K562 (cell line): ENCODE results near the gene TLK2. TPM values are rescaled to one million over a fixed set of nuclear protein-coding genes. Genes with fewer than 3 reads are reported as not detected.

Experiments used
- ARID1B ChIP-seq: fragments of 450-650 bp; IDR thresholded peaks from 2 replicates; pipeline ENCODE4 v1.6.1; 2016; ENCODE audit warnings: antibody characterized with exemption, mild to moderate bottlenecking, inconsistent platforms
- CHD4 ChIP-seq: fragments of 200-600 bp; sonication (generic); IDR thresholded peaks from 3 replicates; pipeline ENCODE4 v1.6.1; 2012; ENCODE audit warnings: low read depth, mild to moderate bottlenecking, mixed read lengths, low read length, inconsistent platforms; ENCODE audit not compliant: insufficient read depth, insufficient replicate concordance, poor library complexity, severe bottlenecking
- CREB1 ChIP-seq, 2 experiments: sonication (generic) in 1 of 2; formaldehyde crosslinking in 1 of 2; IDR thresholded peaks; 2 replicates each; pipeline versions ENCODE4 v1.6.1 to v1.8.0; 2012 to 2022; ENCODE audit warnings: inconsistent platforms in 1 of 2, mild to moderate bottlenecking in 1 of 2, missing genetic modification reagents in 1 of 2, moderate library complexity in 1 of 2
- DIDO1 ChIP-seq: fragments of 450-650 bp; IDR thresholded peaks from 2 replicates; pipeline ENCODE4 v1.6.1; 2016; ENCODE audit warnings: low read depth, missing biosample characterization, missing genetic modification characterization
- FOS ChIP-seq: IDR thresholded peaks from 3 replicates; pipeline ENCODE4 v1.6.1; 2011; ENCODE audit not compliant: insufficient read length; ENCODE audit errors: extremely low read depth
- KDM5B ChIP-seq: fragments of 200-600 bp; sonication (generic); IDR thresholded peaks from 2 replicates; pipeline ENCODE4 v1.6.1; 2012; ENCODE audit warnings: low read depth, mild to moderate bottlenecking, moderate library complexity, low read length, control low read depth, inconsistent platforms; ENCODE audit not compliant: insufficient replicate concordance
- MAZ ChIP-seq, 2 experiments: fragments of 450-650 bp in 1 of 2; sonication (generic) in 1 of 2; formaldehyde crosslinking; IDR thresholded peaks in 1 of 2; conservative IDR thresholded peaks in 1 of 2; 2 replicates each; pipeline versions ENCODE4 v1.4.0 to v1.5.0; 2020; ENCODE audit warnings: mild to moderate bottlenecking in 1 of 2, missing genetic modification reagents in 1 of 2
- NFYB ChIP-seq: IDR thresholded peaks from 2 replicates; pipeline ENCODE4 v1.6.1; 2011; ENCODE audit warnings: mild to moderate bottlenecking, moderate library complexity; ENCODE audit not compliant: insufficient read length; ENCODE audit errors: extremely low read depth
- PHF20 ChIP-seq: fragments of 450-650 bp; IDR thresholded peaks from 2 replicates; pipeline ENCODE4 v1.6.1; 2018; ENCODE audit not compliant: partially characterized antibody
- RBFOX2 ChIP-seq: fragments of 200-400 bp; formaldehyde crosslinking; IDR thresholded peaks from 2 replicates; pipeline ENCODE4 v1.6.1; 2017; ENCODE audit warnings: low read depth, mild to moderate bottlenecking, low read length, moderate library complexity
- RFX7 ChIP-seq: fragments of 250-450 bp; sonication (Bioruptor Pico); IDR thresholded peaks from 2 replicates; pipeline ENCODE4 v1.5.1; 2021; ENCODE audit warnings: mild to moderate bottlenecking
- SIN3A ChIP-seq, 2 experiments: fragments of 150-350 bp in 1 of 2; IDR thresholded peaks; 2 replicates each; pipeline ENCODE4 v1.6.1; 2011 to 2016; ENCODE audit warnings: borderline replicate concordance in 2 of 2, low read depth in 2 of 2, low read length in 2 of 2, mild to moderate bottlenecking in 2 of 2, moderate library complexity in 2 of 2; ENCODE audit not compliant: control insufficient read depth in 1 of 2
- SMAD2 ChIP-seq: fragments of 150-350 bp; IDR thresholded peaks from 2 replicates; pipeline ENCODE4 v1.6.1; 2014; ENCODE audit warnings: low read depth, mild to moderate bottlenecking, low read length
- ZBTB7A ChIP-seq: IDR thresholded peaks from 2 replicates; pipeline ENCODE4 v1.6.1; 2011; ENCODE audit warnings: low read depth, mild to moderate bottlenecking, low read length, moderate library complexity, borderline replicate concordance; ENCODE audit not compliant: control insufficient read depth
- ZNF124 ChIP-seq: sonication (generic); formaldehyde crosslinking; IDR thresholded peaks from 2 replicates; pipeline ENCODE4 v1.8.1; 2022; ENCODE audit warnings: missing genetic modification reagents
- ZNF175 ChIP-seq: fragments of 200-800 bp; sonication (Bioruptor generic); IDR thresholded peaks from 2 replicates; pipeline ENCODE4 v1.6.1; 2016; ENCODE audit warnings: low read depth, mild to moderate bottlenecking, missing genetic modification characterization, missing compliant biosample characterization
- ZSCAN32 ChIP-seq: fragments of 450-650 bp; formaldehyde crosslinking; IDR thresholded peaks from 2 replicates; pipeline ENCODE4 v1.4.0; 2020; ENCODE audit warnings: mild to moderate bottlenecking, moderate library complexity
- polyA plus RNA-seq, 8 experiments: library from polyadenylated mRNA; depleted of rRNA in 4 of 8; stranded (reverse) in 5 of 8; unstranded in 3 of 8; fragments of >200 nt; fragmentation: Nextera tagmentation in 2 of 8; fragmentation: Illumina TruSeq in 1 of 8; extraction: Ambion mirVana in 2 of 8; extraction: Trizol in 1 of 8; gene quantifications; 2 replicates each; pipeline versions ENCODE4 v1.2.1 to v1.2.3, GENCODE V29; 2011 to 2014; ENCODE audit warnings: inconsistent platforms in 1 of 8, missing spikeins in 1 of 8
- total RNA-seq, 7 experiments: library from RNA; depleted of rRNA in 6 of 7; stranded (reverse); fragments of >200 nt in 6 of 7; fragmentation: Illumina TruSeq in 2 of 7; extraction: Trizol in 2 of 7; gene quantifications; 2 replicates each; pipeline versions ENCODE4 v1.2.1 to v1.2.3, GENCODE V29; 2011 to 2021; ENCODE audit warnings: low replicate concordance in 1 of 7
- TF ChIP-seq, protein P1 (sequence below): conservative IDR thresholded peaks from 2 replicates; pipeline ENCODE4 v1.6.1; 2011; ENCODE audit warnings: low read depth, mild to moderate bottlenecking, low read length; ENCODE audit not compliant: control insufficient read depth
- TF ChIP-seq, protein P2 (sequence below), 2 experiments: fragments of 200-800 bp in 1 of 2; sonication (Bioruptor generic) in 1 of 2; sonication (generic) in 1 of 2; formaldehyde crosslinking in 1 of 2; IDR thresholded peaks in 1 of 2; conservative IDR thresholded peaks in 1 of 2; 2 replicates each; pipeline versions ENCODE4 v1.5.0 to v1.6.1; 2016 to 2020; ENCODE audit warnings: missing compliant biosample characterization in 1 of 2, missing genetic modification characterization in 1 of 2, missing genetic modification reagents in 1 of 2
- TF ChIP-seq, protein P3 (sequence below), 3 experiments: fragments of 200-800 bp in 1 of 3; fragments of 250-450 bp in 1 of 3; fragments of 450-650 bp in 1 of 3; sonication (Bioruptor Pico) in 1 of 3; sonication (Bioruptor generic) in 1 of 3; formaldehyde crosslinking in 1 of 3; IDR thresholded peaks; 2 replicates each; pipeline versions ENCODE4 v1.6.1 to v1.8.0; 2016 to 2022; ENCODE audit warnings: mild to moderate bottlenecking in 2 of 3, missing genetic modification characterization in 2 of 3, missing compliant biosample characterization in 1 of 3, moderate library complexity in 1 of 3

The TLK2 gene
- total and polyA plus RNA-seq, 9 of the 15 experiments (the other 6 are each of a cell fraction or from before 2014, with no cell fraction given), result 10.1 to 51.9 (median 32.4) TPM

DNA sequence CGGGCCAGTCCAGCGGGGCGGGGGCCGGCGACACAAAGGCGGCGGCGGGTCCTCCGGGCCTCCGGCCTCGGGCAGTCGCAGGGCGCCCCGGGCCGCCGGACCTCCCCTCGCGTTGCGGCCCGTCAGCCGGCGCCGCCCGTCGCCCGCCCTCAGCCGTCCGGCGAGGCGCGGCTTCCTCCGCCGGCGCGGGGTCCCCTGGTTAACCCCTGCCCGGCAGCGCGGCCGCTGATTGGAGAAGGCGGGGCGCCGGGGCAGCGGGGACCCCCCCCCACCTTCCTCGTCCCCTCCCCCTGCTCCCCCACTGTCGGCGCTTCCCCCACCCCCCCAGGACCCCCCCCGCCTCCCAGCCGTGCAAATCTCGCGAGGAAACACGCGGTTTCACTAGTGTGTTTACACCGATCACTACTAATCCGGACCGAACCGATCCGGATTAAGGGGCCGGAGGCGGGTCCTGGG, at the start of gene TLK2 (continued):
- TF ChIP-seq, protein P1, sequence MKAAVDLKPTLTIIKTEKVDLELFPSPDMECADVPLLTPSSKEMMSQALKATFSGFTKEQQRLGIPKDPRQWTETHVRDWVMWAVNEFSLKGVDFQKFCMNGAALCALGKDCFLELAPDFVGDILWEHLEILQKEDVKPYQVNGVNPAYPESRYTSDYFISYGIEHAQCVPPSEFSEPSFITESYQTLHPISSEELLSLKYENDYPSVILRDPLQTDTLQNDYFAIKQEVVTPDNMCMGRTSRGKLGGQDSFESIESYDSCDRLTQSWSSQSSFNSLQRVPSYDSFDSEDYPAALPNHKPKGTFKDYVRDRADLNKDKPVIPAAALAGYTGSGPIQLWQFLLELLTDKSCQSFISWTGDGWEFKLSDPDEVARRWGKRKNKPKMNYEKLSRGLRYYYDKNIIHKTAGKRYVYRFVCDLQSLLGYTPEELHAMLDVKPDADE, result 0 out of 2 replicates have a peak, but pooled peaks have one; percentile 27
- TF ChIP-seq SIN3A (IDR thresholded peaks at IDR 0.05; ENCODE audit: borderline replicate concordance in 2 of 2, control insufficient read depth in 1 of 2, low read depth in 2 of 2, low read length in 2 of 2), result 0 out of 4 replicates have a peak, but pooled peaks of 1 of the 2 experiments have one; percentile 12
- no peak for TF ChIP-seq RFX7 (CRISPR knock-in tag)
- TF ChIP-seq, protein P2, sequence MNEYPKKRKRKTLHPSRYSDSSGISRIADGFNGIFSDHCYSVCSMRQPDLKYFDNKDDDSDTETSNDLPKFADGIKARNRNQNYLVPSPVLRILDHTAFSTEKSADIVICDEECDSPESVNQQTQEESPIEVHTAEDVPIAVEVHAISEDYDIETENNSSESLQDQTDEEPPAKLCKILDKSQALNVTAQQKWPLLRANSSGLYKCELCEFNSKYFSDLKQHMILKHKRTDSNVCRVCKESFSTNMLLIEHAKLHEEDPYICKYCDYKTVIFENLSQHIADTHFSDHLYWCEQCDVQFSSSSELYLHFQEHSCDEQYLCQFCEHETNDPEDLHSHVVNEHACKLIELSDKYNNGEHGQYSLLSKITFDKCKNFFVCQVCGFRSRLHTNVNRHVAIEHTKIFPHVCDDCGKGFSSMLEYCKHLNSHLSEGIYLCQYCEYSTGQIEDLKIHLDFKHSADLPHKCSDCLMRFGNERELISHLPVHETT (CRISPR knock-in tag; conservative IDR thresholded peaks at IDR 0.05 in 1 of 2, IDR thresholded peaks at IDR 0.05 in 1 of 2), result peak in 1 of 2 experiments; percentile 86; a peak in 2 of 4 replicates
- no peak for TF ChIP-seq ZNF175
- no peak for TF ChIP-seq NFYB
- no peak for TF ChIP-seq ZNF124 (CRISPR knock-in tag)
- peak in 1 of 2 experiments; percentile 17; a peak in 1 of 4 replicates for TF ChIP-seq MAZ (CRISPR knock-in tag; conservative IDR thresholded peaks at IDR 0.05 in 1 of 2, IDR thresholded peaks at IDR 0.05 in 1 of 2)
- TF ChIP-seq DIDO1 (tag), result no peak
- TF ChIP-seq RBFOX2, result peak; percentile 40
- TF ChIP-seq ZSCAN32 (CRISPR knock-in tag), result no peak
- no peak for TF ChIP-seq CREB1 (IDR thresholded peaks at IDR 0.05)
- no peak for TF ChIP-seq CREB1 (CRISPR knock-in tag; IDR thresholded peaks at IDR 0.05)
- TF ChIP-seq, protein P3, sequence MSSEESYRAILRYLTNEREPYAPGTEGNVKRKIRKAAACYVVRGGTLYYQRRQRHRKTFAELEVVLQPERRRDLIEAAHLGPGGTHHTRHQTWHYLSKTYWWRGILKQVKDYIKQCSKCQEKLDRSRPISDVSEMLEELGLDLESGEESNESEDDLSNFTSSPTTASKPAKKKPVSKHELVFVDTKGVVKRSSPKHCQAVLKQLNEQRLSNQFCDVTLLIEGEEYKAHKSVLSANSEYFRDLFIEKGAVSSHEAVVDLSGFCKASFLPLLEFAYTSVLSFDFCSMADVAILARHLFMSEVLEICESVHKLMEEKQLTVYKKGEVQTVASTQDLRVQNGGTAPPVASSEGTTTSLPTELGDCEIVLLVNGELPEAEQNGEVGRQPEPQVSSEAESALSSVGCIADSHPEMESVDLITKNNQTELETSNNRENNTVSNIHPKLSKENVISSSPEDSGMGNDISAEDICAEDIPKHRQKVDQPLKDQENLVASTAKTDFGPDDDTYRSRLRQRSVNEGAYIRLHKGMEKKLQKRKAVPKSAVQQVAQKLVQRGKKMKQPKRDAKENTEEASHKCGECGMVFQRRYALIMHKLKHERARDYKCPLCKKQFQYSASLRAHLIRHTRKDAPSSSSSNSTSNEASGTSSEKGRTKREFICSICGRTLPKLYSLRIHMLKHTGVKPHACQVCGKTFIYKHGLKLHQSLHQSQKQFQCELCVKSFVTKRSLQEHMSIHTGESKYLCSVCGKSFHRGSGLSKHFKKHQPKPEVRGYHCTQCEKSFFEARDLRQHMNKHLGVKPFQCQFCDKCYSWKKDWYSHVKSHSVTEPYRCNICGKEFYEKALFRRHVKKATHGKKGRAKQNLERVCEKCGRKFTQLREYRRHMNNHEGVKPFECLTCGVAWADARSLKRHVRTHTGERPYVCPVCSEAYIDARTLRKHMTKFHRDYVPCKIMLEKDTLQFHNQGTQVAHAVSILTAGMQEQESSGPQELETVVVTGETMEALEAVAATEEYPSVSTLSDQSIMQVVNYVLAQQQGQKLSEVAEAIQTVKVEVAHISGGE (CRISPR knock-in tag; IDR thresholded peaks at IDR 0.05), result 0 out of 6 replicates have a peak, but pooled peaks of 1 of the 3 experiments have one; percentile 50
- TF ChIP-seq PHF20, result no peak
- peak; percentile 43 for TF ChIP-seq KDM5B
- TF ChIP-seq ZBTB7A, result peak; percentile 79; the same call in 1 of the 2 replicates
- no peak for TF ChIP-seq CHD4
- TF ChIP-seq ARID1B, result no peak
- no peak for TF ChIP-seq SMAD2
- TF ChIP-seq FOS, result no peak
